K562 (cell line): ENCODE data around the gene ATP1A2. TPM values are rescaled to one million over a fixed set of nuclear protein-coding genes. Genes with fewer than 3 reads are reported as not detected.

Experiments used
- ATAC-seq: fragments of 200-7000 bp; cut with Tn5 transposase; 3 replicates; pipeline ENCODE4 v1.9.1; 2020; ENCODE audit warnings: moderate library complexity
- BruUV-seq: library from RNA; stranded (reverse); fragments of 400-500 nt; replicated peaks from 2 replicates; lab custom pipeline; 2021; lab: Mats Ljungman, UMichigan
- CTCF ChIA-PET: fragments of 300-600 bp; formaldehyde crosslinking; extraction: SDS; loops from one replicate; lab custom pipeline; 2021; ENCODE audit warnings: low intra/inter-chr PET ratio; lab: Yijun Ruan, JAX
- POLR2A ChIA-PET: fragments of 300-600, 350-650 bp; sonication (Branson Sonifier 250); formaldehyde crosslinking; extraction: SDS; loops from one replicate; lab custom pipeline; 2021; ENCODE audit warnings: antibody characterized with exemption, inconsistent platforms; lab: Yijun Ruan, JAX
- DNase-seq, 4 experiments: peaks; one replicate each; pipeline versions ENCODE4 v3.0.0 to v3.0.0-alpha.2; 2011 to 2018; ENCODE audit warnings: low spot score in 3 of 4, mixed read lengths in 3 of 4; ENCODE audit errors: extremely low read depth in 1 of 4
- FAIRE-seq: peaks from 2 replicates; lab custom pipeline; 2011; peaks lifted over from hg19 to GRCh38; lab: Jason Lieb, UNC
- H2AFZ ChIP-seq: 2 replicates; pipeline ENCODE4 v1.6.0; 2011; ENCODE audit warnings: low read depth, low read length, control low read depth, inconsistent platforms
- H3K27ac ChIP-seq: fragments of 200-600 bp; 3 replicates; pipeline ENCODE4 v1.8.0; 2011; ENCODE audit warnings: low read depth, mild to moderate bottlenecking, control low read depth, inconsistent platforms, low read length, moderate library complexity, mixed read lengths; ENCODE audit errors: extremely low read depth
- H3K27me3 ChIP-seq, 2 experiments: fragments of 300-600 bp in 1 of 2; 2 replicates in 1 of 2; 3 replicates in 1 of 2; pipeline versions ENCODE4 v1.6.0 to v1.8.0; 2011; ENCODE audit warnings: inconsistent platforms in 2 of 2, low read length in 2 of 2, mild to moderate bottlenecking in 1 of 2, mixed read lengths in 1 of 2, moderate library complexity in 1 of 2; ENCODE audit not compliant: control insufficient read depth in 2 of 2, insufficient read depth in 2 of 2
- H3K36me3 ChIP-seq: fragments of 300-600 bp; 3 replicates; pipeline ENCODE4 v1.8.0; 2011; ENCODE audit warnings: mild to moderate bottlenecking, low read length, inconsistent platforms; ENCODE audit not compliant: control insufficient read depth, insufficient read depth
- H3K4me1 ChIP-seq, 2 experiments: fragments of 200-600 bp in 1 of 2; replicated peaks in 1 of 2; 2 replicates in 1 of 2; 3 replicates in 1 of 2; pipeline versions ENCODE4 v1.5.1 to v1.8.0; 2011; ENCODE audit warnings: inconsistent platforms in 2 of 2, low read length in 2 of 2, mild to moderate bottlenecking in 1 of 2, mixed read lengths in 1 of 2, moderate library complexity in 1 of 2; ENCODE audit not compliant: control insufficient read depth in 2 of 2, insufficient read depth in 2 of 2
- H3K4me2 ChIP-seq: 2 replicates; pipeline ENCODE4 v1.6.1; 2011; ENCODE audit warnings: low read length, control low read depth, inconsistent platforms, mixed read lengths; ENCODE audit not compliant: insufficient read depth
- H3K4me3 ChIP-seq: fragments of 200-600 bp; sonication (generic), shearing (Covaris generic); 2 replicates; pipeline ENCODE4 v1.5.1; 2016; ENCODE audit warnings: control low read depth, inconsistent platforms
- H3K79me2 ChIP-seq: fragments of 200-600 bp; 3 replicates; pipeline ENCODE4 v1.8.0; 2011; ENCODE audit warnings: low read length, inconsistent platforms; ENCODE audit not compliant: control insufficient read depth, insufficient read depth
- H3K9ac ChIP-seq, 2 experiments: 2 replicates each; pipeline versions ENCODE4 v1.6.0 to v1.6.1; 2011; ENCODE audit warnings: low read depth in 2 of 2, low read length in 2 of 2, control low read depth in 1 of 2, inconsistent platforms in 1 of 2, mild to moderate bottlenecking in 1 of 2, mixed read lengths in 1 of 2; ENCODE audit not compliant: insufficient read depth in 1 of 2
- H3K9me1 ChIP-seq: one replicate; pipeline ENCODE4 v1.6.0; 2011; ENCODE audit warnings: inconsistent platforms, mild to moderate bottlenecking, low read length, moderate library complexity; ENCODE audit not compliant: control insufficient read depth, insufficient read depth
- H3K9me3 ChIP-seq: replicated peaks from 2 replicates; pipeline ENCODE4 v1.5.1; 2011; ENCODE audit warnings: low read depth, low read length, inconsistent platforms; ENCODE audit not compliant: control insufficient read depth, insufficient read depth
- H4K20me1 ChIP-seq: replicated peaks from 2 replicates; pipeline ENCODE4 v1.6.1; 2011; ENCODE audit warnings: low read length, inconsistent platforms, mixed read lengths; ENCODE audit not compliant: control insufficient read depth, insufficient read depth
- FOXA3 ChIP-seq, 2 experiments: fragments of 450-650 bp in 1 of 2; sonication (generic) in 1 of 2; formaldehyde crosslinking; IDR thresholded peaks in 1 of 2; conservative IDR thresholded peaks in 1 of 2; 2 replicates each; pipeline versions ENCODE4 v1.4.0 to v1.8.0; 2020 to 2022; ENCODE audit warnings: mild to moderate bottlenecking in 2 of 2, missing genetic modification reagents in 1 of 2
- GTF2F1 ChIP-seq: IDR thresholded peaks from 2 replicates; pipeline ENCODE4 v1.6.1; 2011; ENCODE audit warnings: low read depth, low read length, improper control_type of control experiment
- HSF4 ChIP-seq: fragments of 250-450 bp; sonication (Bioruptor Pico); IDR thresholded peaks from 2 replicates; pipeline ENCODE4 v2.1.2; 2022; ENCODE audit warnings: mild to moderate bottlenecking, moderate library complexity, borderline replicate concordance
- POLR2H ChIP-seq: IDR thresholded peaks from 2 replicates; pipeline ENCODE4 v1.6.1; 2016; ENCODE audit warnings: missing genetic modification characterization, low read depth, mild to moderate bottlenecking, control low read depth, missing compliant biosample characterization, moderate library complexity
- TOE1 ChIP-seq, 2 experiments: fragments of 450-650 bp in 1 of 2; sonication (generic) in 1 of 2; formaldehyde crosslinking in 1 of 2; IDR thresholded peaks; 2 replicates each; pipeline versions ENCODE4 v1.7.1 to v1.8.0; 2016 to 2022; ENCODE audit warnings: borderline replicate concordance in 2 of 2, mild to moderate bottlenecking in 2 of 2, antibody characterized with exemption in 1 of 2, inconsistent platforms in 1 of 2, low read depth in 1 of 2, missing genetic modification reagents in 1 of 2, moderate library complexity in 1 of 2
- ZNF639 ChIP-seq, 2 experiments: fragments of 200-800 bp in 1 of 2; sonication (Bioruptor generic) in 1 of 2; sonication (generic) in 1 of 2; formaldehyde crosslinking in 1 of 2; IDR thresholded peaks in 1 of 2; conservative IDR thresholded peaks in 1 of 2; 2 replicates each; pipeline versions ENCODE4 v1.5.0 to v1.6.1; 2016 to 2020; ENCODE audit warnings: missing compliant biosample characterization in 1 of 2, missing genetic modification characterization in 1 of 2, missing genetic modification reagents in 1 of 2
- ZNF717 ChIP-seq: fragments of 250-450 bp; sonication (Bioruptor Pico); IDR thresholded peaks from 2 replicates; pipeline ENCODE4 v1.5.0; 2021
- WGBS: fragments of 100-300 bp; shearing (Covaris generic); methylation state at CpG from one replicate; pipeline ENCODE4 v1.1.6; 2016; ENCODE audit warnings: low coverage, mixed read lengths; ENCODE audit not compliant: insufficient coverage; ENCODE audit errors: missing lambda C conversion rate; 5-methylcytosine and 5-hydroxymethylcytosine counted together
- in situ Hi-C: fragments of 300-500 bp; cut with MboI; formaldehyde crosslinking; loops from 4 replicates; pipeline ENCODE4 v1.15.0; 2018; ENCODE audit warnings: inconsistent platforms, mixed read lengths
- intact Hi-C: fragments of 100-400 bp; cut with micrococcal nuclease; formaldehyde crosslinking; loops from 2 replicates; pipeline ENCODE4 v1.14.2; 2022
- polyA plus RNA-seq, 8 experiments: library from polyadenylated mRNA; depleted of rRNA in 4 of 8; stranded (reverse) in 5 of 8; unstranded in 3 of 8; fragments of >200 nt; fragmentation: Nextera tagmentation in 2 of 8; fragmentation: Illumina TruSeq in 1 of 8; extraction: Ambion mirVana in 2 of 8; extraction: Trizol in 1 of 8; gene quantifications; 2 replicates each; pipeline versions ENCODE4 v1.2.1 to v1.2.3, GENCODE V29; 2011 to 2014; ENCODE audit warnings: inconsistent platforms in 1 of 8, missing spikeins in 1 of 8
- total RNA-seq, 7 experiments: library from RNA; depleted of rRNA in 6 of 7; stranded (reverse); fragments of >200 nt in 6 of 7; fragmentation: Illumina TruSeq in 2 of 7; extraction: Trizol in 2 of 7; gene quantifications; 2 replicates each; pipeline versions ENCODE4 v1.2.1 to v1.2.3, GENCODE V29; 2011 to 2021; ENCODE audit warnings: low replicate concordance in 1 of 7
- TF ChIP-seq, protein P1 (sequence below): fragments of 250-450 bp; sonication (Bioruptor Pico); IDR thresholded peaks from 2 replicates; pipeline ENCODE4 v1.4.0; 2020; ENCODE audit warnings: borderline replicate concordance
- TF ChIP-seq, protein P2 (sequence below): fragments of 250-450 bp; sonication (Bioruptor Pico); IDR thresholded peaks from 2 replicates; pipeline ENCODE4 v1.4.0; 2020; ENCODE audit warnings: mild to moderate bottlenecking, moderate library complexity, borderline replicate concordance

Gene ATP1A2
- total and polyA plus RNA-seq, 9 of the 15 experiments (the other 6 are each of a cell fraction or from before 2014, with no cell fraction given) = 0.04 to 0.11 (median 0.09) TPM; not detected in 6

GRCh38 chr1:160115545-160116282 lies at the start of gene ATP1A2 (continued):
- no peak for TF ChIP-seq POLR2H (tag)
- TF ChIP-seq, all 486 proteins: peak for 0

DNA sequence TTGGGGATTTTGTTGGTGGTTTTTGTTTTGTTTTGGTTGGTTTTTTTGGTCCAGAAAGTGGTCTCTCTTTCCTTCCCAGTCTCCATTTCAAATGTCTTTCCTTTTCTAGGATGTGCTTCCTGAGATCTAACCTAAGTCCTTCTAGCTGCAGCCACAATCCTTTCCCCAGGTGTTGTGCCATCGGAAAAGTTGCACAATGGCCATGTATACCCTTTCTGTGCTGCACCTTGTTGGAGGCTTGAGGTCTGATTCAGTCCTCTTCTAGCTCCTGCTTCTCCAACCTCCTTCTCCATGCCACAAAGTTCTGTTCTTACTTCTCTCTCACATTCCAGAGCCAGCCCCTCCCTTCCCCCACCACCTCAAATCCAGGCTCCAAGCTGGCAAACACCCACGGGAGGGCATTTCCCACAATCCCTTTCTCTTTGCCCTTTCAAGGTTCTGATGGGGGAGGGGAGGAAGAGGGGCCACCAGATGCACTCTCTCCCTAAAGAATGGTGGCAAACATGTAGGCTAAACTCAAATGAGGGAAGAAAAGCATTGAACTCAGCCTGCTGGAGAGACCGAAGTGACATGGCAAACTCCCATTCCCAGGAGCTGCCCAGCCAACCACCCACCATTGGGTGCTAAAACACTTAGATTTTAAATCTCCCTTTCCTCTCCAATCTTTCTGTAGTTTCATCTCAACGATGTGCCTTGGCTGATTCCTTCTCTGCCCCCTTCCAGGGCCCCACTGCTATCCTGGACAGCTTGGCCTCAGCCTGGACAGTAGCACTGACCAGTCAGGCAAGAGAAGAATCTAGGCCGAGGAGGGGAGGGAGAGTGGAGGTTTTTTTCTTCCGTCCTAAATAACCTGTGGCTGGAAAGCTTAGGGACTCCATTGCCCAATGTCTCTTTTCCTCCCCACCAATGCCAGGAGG lies 48.5 kb upstream of the ATP1A2 start:
- 3% methylated on average over 6 of the region's 6 CpGs for WGBS
- TF ChIP-seq, protein P1, sequence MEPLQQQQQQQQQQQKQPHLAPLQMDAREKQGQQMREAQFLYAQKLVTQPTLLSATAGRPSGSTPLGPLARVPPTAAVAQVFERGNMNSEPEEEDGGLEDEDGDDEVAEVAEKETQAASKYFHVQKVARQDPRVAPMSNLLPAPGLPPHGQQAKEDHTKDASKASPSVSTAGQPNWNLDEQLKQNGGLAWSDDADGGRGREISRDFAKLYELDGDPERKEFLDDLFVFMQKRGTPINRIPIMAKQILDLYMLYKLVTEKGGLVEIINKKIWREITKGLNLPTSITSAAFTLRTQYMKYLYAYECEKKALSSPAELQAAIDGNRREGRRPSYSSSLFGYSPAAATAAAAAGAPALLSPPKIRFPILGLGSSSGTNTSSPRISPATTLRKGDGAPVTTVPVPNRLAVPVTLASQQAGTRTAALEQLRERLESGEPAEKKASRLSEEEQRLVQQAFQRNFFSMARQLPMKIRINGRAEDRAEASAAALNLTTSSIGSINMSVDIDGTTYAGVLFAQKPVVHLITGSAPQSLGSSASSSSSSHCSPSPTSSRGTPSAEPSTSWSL = no peak
- TF ChIP-seq, protein P2, sequence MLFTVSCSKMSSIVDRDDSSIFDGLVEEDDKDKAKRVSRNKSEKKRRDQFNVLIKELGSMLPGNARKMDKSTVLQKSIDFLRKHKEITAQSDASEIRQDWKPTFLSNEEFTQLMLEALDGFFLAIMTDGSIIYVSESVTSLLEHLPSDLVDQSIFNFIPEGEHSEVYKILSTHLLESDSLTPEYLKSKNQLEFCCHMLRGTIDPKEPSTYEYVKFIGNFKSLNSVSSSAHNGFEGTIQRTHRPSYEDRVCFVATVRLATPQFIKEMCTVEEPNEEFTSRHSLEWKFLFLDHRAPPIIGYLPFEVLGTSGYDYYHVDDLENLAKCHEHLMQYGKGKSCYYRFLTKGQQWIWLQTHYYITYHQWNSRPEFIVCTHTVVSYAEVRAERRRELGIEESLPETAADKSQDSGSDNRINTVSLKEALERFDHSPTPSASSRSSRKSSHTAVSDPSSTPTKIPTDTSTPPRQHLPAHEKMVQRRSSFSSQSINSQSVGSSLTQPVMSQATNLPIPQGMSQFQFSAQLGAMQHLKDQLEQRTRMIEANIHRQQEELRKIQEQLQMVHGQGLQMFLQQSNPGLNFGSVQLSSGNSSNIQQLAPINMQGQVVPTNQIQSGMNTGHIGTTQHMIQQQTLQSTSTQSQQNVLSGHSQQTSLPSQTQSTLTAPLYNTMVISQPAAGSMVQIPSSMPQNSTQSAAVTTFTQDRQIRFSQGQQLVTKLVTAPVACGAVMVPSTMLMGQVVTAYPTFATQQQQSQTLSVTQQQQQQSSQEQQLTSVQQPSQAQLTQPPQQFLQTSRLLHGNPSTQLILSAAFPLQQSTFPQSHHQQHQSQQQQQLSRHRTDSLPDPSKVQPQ = no peak
- TF ChIP-seq ZNF639 (CRISPR knock-in tag; conservative IDR thresholded peaks at IDR 0.05 in 1 of 2, IDR thresholded peaks at IDR 0.05 in 1 of 2) (no peak), ZNF717 (CRISPR knock-in tag) (no peak), GTF2F1 (no peak), TOE1 (IDR thresholded peaks at IDR 0.05; ENCODE audit: borderline replicate concordance) (no peak), TOE1 (CRISPR knock-in tag; IDR thresholded peaks at IDR 0.05; ENCODE audit: borderline replicate concordance, low read depth) (no peak), FOXA3 (CRISPR knock-in tag; conservative IDR thresholded peaks at IDR 0.05 in 1 of 2, IDR thresholded peaks at IDR 0.05 in 1 of 2) (no peak), HSF4 (no peak)

More for the DNA sequence above, 48.5 kb upstream of the ATP1A2 start:
- Histone ChIP-seq H3K27me3 (peaks cover 16 to 64% of the 10 kb centered on the region in 2 experiments; a peak in 4 of 5 replicates), H3K9me3 (no peaks in the 10 kb centered on the region), H3K27ac (no peak overlapping the region), H3K4me1 (peaks cover 0 to 13% of the 10 kb centered on the region in 2 experiments; a peak in 3 of 5 replicates), H2AFZ (no peak overlapping the region), H3K79me2 (no peaks in the 10 kb centered on the region), H4K20me1 (no peaks in the 10 kb centered on the region; the same call in 1 of the 2 replicates), H3K4me3 (no peak overlapping the region), H3K9me1 (no peaks in the 10 kb centered on the region), H3K4me2 (no peak overlapping the region), H3K9ac (no peak overlapping the region), H3K36me3 (no peaks in the 10 kb centered on the region)
- ChIA-PET POLR2A (interaction anchor here (0.7 to 1.2 kb wide), 3 partner anchors 11 to 352 kb away, joined by 3 to 4 read pairs (median 3); no protein-coding TSS in a partner anchor), CTCF (no interaction called here)
- DNase-seq (no peak), ATAC-seq (no peak), FAIRE-seq (no peak)
- in situ Hi-C loops = no loop called here
- no TSS peak for BruUV-seq
- intact Hi-C loops = no loop called here
